Nephron (organoid): Measurements from ENCODE around the gene CRYBG2.

ENCODE experiments used
- H3K27ac Mint-ChIP-seq, 3 experiments: 2 replicates each; pipeline ENCODE4 v1.8.0; 2020; ENCODE audit warnings: mixed read lengths in 3 of 3, mild to moderate bottlenecking in 2 of 3, moderate library complexity in 1 of 3
- H3K27me3 Mint-ChIP-seq: 2 replicates; pipeline ENCODE4 v1.8.0; 2021; ENCODE audit warnings: low read depth, mild to moderate bottlenecking, moderate library complexity, mixed read lengths
- H3K36me3 Mint-ChIP-seq: 2 replicates; pipeline ENCODE4 v1.8.0; 2020; ENCODE audit warnings: low read depth, mixed read lengths
- H3K4me1 Mint-ChIP-seq: 2 replicates; pipeline ENCODE4 v1.8.0; 2020; ENCODE audit warnings: mixed read lengths
- H3K4me3 Mint-ChIP-seq, 3 experiments: 2 replicates each; pipeline ENCODE4 v1.8.0; 2020; ENCODE audit warnings: mild to moderate bottlenecking in 3 of 3, mixed read lengths in 3 of 3, moderate library complexity in 2 of 3
- H3K9me3 Mint-ChIP-seq: 2 replicates; pipeline ENCODE4 v1.8.0; 2020; ENCODE audit warnings: mixed read lengths
- TF ChIP-seq, protein P1 (sequence below), 3 experiments: fragments of 200-600 bp; sonication (generic); IDR thresholded peaks; one replicate each; pipeline ENCODE4 v1.5.0; 2021; ENCODE audit warnings: antibody characterized with exemption in 3 of 3; ENCODE audit not compliant: unreplicated experiment in 3 of 3

CRYBG2 gene

GRCh38 chr1:26353976-26354820 lies at the start of gene CRYBG2:
TSS of gene CRYBG2 (minus strand) at chr1:26354130. CDS start at chr1:26346657, 7,473 bp downstream.
- Mint-ChIP-seq H3K4me3 (no peak within 1 kb of the TSS), H3K27me3 (peaks cover 33% of the 10 kb centered on the region), H3K36me3 (no peaks in the 10 kb centered on the region), H3K9me3 (no peaks in the 10 kb centered on the region), H3K4me1 (peaks cover 4% of the 10 kb centered on the region), H3K27ac (peak within 1 kb of the TSS in 1 of 3 experiments; percentile 59)
- TF ChIP-seq, protein P1, sequence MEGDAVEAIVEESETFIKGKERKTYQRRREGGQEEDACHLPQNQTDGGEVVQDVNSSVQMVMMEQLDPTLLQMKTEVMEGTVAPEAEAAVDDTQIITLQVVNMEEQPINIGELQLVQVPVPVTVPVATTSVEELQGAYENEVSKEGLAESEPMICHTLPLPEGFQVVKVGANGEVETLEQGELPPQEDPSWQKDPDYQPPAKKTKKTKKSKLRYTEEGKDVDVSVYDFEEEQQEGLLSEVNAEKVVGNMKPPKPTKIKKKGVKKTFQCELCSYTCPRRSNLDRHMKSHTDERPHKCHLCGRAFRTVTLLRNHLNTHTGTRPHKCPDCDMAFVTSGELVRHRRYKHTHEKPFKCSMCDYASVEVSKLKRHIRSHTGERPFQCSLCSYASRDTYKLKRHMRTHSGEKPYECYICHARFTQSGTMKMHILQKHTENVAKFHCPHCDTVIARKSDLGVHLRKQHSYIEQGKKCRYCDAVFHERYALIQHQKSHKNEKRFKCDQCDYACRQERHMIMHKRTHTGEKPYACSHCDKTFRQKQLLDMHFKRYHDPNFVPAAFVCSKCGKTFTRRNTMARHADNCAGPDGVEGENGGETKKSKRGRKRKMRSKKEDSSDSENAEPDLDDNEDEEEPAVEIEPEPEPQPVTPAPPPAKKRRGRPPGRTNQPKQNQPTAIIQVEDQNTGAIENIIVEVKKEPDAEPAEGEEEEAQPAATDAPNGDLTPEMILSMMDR (IDR thresholded peaks at IDR 0.05; ENCODE audit: unreplicated experiment in 3 of 3) = no peak

- no peak overlapping the region for H3K27ac Mint-ChIP-seq
- no peaks in the 10 kb centered on the region for H3K36me3 Mint-ChIP-seq
- H3K9me3 Mint-ChIP-seq = no peaks in the 10 kb centered on the region
- peaks cover 36% of the 10 kb centered on the region for H3K27me3 Mint-ChIP-seq
- H3K4me3 Mint-ChIP-seq = no peak overlapping the region
- TF ChIP-seq, protein P1 (IDR thresholded peaks at IDR 0.05; ENCODE audit: unreplicated experiment in 3 of 3) = no peak
- peaks cover 3% of the 10 kb centered on the region for H3K4me1 Mint-ChIP-seq
Measured at GRCh38 chr1:26403656-26404055, 49.7 kb upstream of the CRYBG2 start.

DNA sequence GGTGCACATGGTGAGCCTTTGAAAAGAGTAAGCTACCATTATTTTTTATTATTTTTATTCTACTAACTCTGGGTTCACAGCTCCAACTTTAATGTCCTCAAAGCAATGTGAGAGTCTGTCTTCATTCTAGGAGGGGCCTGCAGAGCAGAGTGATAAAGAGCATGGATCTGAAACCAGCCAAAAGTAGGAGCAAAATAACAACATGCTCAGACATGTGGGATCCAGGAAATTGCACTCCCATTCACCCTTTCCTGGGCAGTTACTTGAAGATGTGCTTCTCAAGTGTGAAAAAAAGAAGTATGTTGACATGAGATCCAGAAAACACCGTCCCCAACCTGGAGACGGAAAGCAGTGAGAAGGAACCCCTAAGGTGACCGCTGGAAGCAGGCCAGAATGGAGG lies 48.0 kb upstream of the CRYBG2 start:
- H3K27ac Mint-ChIP-seq = no peak overlapping the region
- H3K4me1 Mint-ChIP-seq = no peaks in the 10 kb centered on the region
- H3K27me3 Mint-ChIP-seq = peaks cover 31% of the 10 kb centered on the region
- no peak overlapping the region for H3K4me3 Mint-ChIP-seq
- TF ChIP-seq, protein P1 (IDR thresholded peaks at IDR 0.05; ENCODE audit: unreplicated experiment in 3 of 3) = no peak
- H3K9me3 Mint-ChIP-seq = no peaks in the 10 kb centered on the region
- H3K36me3 Mint-ChIP-seq = no peaks in the 10 kb centered on the region

DNA sequence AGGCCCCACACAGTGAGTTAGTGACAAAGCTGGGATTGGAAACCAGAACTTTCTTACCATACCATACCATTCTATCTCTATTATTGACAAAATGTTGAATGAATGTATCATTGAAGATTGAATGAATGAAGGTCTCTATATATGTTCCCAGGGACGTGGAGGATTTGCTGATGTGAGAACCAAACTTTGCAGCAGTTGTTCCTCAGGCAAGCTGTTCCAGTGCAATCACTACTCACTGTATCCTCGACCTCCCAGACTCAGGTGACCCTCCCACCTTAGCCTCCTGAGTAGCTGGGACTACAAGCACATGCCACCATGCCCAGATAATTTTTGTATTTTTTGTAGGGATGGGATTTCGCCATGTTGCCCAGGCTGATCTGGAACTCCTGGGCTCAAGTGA lies 45.1 kb upstream of the CRYBG2 start:
- peaks cover 22% of the 10 kb centered on the region for H3K27me3 Mint-ChIP-seq
- no peak overlapping the region for H3K27ac Mint-ChIP-seq
- TF ChIP-seq, protein P1 (IDR thresholded peaks at IDR 0.05; ENCODE audit: unreplicated experiment in 3 of 3) = no peak
- no peaks in the 10 kb centered on the region for H3K9me3 Mint-ChIP-seq
- H3K4me3 Mint-ChIP-seq = no peak overlapping the region
- H3K36me3 Mint-ChIP-seq = no peaks in the 10 kb centered on the region
- H3K4me1 Mint-ChIP-seq = no peaks in the 10 kb centered on the region

DNA sequence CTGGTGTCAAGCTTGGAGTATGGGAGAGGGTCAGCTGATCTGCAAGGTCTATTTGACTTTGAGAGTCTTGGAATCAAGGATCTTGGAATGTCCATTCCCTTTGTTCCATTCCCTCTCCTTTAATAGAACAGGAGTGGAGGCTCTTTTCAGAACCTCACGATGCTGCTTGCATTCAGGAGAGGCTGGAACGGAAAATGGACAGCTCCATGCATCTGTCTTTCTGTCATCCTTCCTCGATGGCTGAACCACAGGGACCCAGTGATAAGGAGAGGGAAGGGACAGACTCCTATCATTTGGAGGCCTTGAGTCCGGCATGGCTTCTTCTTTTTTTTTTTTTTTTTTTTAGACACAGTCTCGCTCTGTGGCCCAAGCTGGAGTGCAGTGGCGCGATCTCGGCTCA lies 41.8 kb upstream of the CRYBG2 start:
- Mint-ChIP-seq H3K27ac (no peak overlapping the region), H3K4me3 (no peak overlapping the region), H3K9me3 (no peaks in the 10 kb centered on the region), H3K27me3 (peaks cover 11% of the 10 kb centered on the region), H3K4me1 (no peaks in the 10 kb centered on the region), H3K36me3 (no peaks in the 10 kb centered on the region)
- TF ChIP-seq, protein P1 (IDR thresholded peaks at IDR 0.05; ENCODE audit: unreplicated experiment in 3 of 3) = no peak

- TF ChIP-seq, protein P1 (IDR thresholded peaks at IDR 0.05; ENCODE audit: unreplicated experiment in 3 of 3) = peak in 1 of 3 experiments; percentile 17
- Mint-ChIP-seq H3K4me1 (no peaks in the 10 kb centered on the region), H3K27ac (no peak overlapping the region), H3K9me3 (no peaks in the 10 kb centered on the region), H3K36me3 (no peaks in the 10 kb centered on the region), H3K4me3 (no peak overlapping the region), H3K27me3 (peaks cover 13% of the 10 kb centered on the region)
Measured at GRCh38 chr1:26391450-26391849, 37.5 kb upstream of the CRYBG2 start.
